Measurements from ENCODE around the gene CCT5.
"Not testable (repeated sequence)": the region's sequence is repeated elsewhere in the genome, so short reads cannot be mapped to it uniquely, and the experiment has no call there.

CCT5 gene

DNA sequence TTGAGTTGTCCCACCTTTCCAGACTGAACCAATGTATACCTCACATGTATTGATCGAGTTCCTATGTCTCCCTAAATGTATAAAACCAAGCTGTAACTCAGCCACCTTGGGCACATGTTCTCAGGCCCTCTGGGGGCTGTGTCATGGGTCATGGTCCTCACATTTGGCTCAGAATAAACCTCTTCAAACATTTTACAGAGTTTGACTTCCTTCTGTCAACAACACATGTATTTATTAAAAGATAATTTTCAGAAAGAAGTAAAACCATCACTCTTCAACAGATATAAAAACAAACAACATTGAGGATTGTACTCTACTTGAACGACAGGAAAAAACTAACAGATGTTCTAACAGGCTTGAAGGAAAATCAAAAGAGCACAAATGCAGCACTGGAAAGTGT, 53.1 kb downstream of the CCT5 start:
- no peak for DNase-seq

DNA sequence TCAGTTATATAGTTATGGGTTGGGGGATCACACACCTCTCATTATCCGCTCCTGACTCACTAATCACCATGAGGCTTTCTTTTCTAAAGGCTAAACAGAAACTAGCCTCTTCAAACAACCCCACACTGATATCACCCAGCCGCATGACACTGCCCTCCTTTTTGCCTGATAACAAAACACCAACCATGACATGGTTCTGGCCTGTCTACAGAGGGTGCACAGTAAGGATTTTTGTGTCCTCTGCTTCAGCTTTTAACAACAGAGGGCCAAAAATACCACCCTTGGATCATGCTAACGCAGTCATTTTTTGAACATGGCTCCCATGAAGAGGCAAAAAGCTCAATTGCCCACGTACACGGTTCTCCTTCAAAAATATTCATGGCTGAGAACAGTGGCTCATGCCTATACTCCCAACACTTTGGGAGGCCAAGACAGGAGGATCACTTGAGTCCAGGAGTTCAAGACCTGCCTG, 53.7 kb downstream of the CCT5 start:
- no peak for DNase-seq

DNA sequence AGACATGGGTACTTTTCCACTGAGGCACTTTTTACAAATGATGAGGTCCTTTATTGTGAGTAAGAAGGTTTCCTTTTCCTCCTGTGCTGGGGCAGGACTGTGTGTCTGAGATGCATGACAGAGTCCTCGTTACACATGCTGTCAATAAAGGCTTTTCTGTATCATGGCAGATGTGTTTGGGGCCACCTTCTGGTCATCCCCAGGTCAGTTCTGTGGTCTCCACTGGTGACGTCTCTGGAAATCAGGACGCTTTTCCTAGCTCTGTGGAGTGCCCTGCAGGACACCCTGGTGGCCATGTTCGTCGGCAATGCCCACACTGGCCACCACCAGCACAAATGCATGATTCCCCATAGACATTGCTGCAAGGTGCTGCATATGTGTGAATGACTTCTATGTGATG, 54.9 kb downstream of the CCT5 start:
- DNase-seq: no peak

DNA sequence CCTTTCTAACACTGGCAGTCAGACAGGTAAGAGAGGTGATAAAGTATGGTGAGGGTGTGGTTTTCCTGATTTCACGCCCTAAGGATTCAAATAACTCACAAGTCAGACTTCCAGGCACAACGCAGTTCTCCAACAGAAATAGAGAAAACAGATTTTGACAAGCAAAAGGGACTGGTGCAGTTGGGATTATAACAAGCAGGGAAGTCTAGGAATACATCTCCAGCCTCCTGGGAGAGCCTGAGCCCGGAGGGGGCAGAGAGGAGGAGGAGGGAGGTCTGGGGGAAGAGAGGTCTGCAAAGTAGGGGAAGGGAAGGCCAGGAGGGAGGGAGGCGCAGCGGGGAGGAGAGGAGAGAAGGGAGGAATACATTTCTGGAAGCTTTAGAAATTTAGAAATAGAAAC, 56.0 kb downstream of the CCT5 start:
- DNase-seq: no peak

DNA sequence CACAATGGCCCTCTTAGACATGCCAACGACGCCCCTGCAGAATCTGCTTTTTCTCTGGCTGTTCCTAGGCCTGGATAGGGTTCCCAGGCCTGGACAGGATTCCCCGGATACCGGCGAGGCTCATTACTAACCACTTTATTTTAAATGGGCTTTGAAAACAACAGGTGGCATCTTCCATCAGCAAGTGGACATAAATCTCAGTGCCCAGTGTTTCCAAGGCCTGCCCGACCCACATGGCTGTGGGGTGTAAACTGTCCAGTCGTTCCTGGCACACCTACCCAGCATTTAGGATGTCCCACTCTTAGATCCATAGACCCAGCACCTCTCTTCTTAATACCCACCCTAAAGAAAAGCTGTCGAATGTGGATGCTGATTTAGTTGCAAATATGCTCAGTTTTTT, 56.7 kb downstream of the CCT5 start:
- no peak for DNase-seq

DNA sequence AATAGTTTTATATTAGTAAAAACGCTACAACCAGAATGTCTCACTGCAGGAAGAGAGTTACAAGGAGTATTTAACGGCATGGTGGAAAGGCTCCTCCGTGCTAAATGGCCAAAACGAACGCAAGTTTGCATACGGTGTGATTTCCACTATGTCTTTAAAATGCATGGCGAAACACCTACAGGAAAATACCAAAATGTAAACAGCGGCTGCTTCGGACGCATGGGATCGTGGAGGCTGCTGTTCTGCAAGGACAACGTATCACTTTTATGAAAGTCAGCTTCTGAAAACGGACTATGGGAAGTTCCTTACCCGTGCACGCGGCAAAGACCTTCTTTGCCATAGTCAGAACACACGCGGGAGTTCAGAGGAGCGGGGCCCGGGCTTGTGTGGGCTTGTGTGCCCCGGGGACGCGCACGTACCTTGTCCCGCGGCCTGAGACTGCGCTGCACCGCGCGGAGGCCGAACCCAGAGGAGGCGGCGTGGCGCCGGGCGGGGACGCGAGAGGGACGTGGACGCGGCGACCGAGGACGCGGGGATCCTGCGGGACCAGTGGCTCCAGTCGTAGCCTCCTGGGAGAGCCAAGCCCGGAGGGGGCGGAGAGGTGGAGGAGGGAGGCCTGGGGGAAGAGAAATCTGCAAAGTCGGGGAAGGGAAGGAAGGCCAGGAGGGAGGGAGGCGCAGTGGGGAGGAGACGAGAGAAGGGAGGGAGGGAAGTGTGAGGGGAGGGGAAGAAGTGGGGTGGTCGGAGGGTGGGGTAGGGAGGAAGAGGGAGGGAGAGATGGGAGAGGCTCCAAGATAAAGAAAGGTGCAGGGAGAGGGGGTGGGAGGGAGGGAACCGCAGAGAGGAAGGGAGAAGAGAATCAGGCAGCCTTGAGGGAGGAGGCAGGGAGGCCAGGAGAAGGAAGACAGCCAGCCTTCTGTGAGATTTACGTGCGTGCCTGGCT, 57.4 kb downstream of the CCT5 start, which contains the start of gene CMBL:
CMBL (minus strand) TSS at position 697 of the 943 bp plus-strand sequence. CDS start 17,140 bp downstream, outside the sequence.
- DNase-seq: peak; percentile 55

DNA sequence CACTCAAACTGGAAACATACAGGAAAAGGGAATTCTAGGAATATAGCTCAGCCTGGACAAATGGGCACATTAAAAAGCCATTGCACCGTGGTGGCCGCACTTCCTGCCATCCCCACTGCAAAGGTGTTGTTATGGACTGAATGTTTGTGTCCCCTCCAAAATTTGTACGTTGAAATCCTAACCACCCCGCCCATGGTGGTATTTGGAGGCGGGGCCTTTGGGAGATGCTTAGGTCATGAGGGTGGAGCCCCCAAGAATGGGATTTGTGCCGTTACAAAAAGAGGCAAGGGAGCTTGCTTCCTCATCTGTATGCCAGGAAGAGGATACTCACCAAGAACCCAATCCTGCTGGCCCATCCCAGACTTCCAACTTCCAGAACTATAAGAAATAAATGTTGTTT, 58.8 kb downstream of the CCT5 start:
- no peak for DNase-seq

DNA sequence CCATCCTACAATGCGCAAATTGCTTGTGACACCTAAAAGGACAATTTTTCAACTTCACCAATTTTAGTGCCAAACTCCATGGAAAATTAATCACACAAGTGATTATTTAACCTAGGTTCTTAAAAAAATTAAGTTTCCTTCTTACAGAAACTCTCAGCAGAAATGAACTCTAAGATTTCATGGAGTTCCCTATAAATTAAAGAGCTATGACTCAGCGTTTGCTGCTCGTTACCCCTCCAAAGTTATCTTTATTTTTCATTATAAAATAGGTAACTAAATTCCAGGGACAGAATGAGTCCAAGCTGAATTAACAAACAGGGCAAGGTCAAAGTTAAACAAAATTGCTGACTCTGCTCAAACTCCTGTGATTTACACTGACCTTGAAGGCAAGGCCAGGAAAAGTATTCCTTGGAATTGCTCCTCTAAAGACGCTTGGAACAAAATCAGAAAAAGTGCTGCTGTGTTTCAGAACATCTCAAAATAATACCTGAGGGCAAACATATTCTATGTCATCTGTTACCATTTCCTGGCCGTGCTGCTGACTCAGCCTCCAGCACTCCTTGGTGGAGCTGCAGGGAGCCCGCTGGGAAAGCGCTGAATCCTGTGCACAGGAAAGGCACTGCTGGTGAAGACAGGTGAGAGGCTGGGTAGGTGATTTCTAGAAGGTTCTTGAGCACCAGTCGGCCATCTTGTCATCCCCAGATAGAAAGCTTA, 60.1 kb downstream of the CCT5 start:
- DNase-seq: no peak

DNA sequence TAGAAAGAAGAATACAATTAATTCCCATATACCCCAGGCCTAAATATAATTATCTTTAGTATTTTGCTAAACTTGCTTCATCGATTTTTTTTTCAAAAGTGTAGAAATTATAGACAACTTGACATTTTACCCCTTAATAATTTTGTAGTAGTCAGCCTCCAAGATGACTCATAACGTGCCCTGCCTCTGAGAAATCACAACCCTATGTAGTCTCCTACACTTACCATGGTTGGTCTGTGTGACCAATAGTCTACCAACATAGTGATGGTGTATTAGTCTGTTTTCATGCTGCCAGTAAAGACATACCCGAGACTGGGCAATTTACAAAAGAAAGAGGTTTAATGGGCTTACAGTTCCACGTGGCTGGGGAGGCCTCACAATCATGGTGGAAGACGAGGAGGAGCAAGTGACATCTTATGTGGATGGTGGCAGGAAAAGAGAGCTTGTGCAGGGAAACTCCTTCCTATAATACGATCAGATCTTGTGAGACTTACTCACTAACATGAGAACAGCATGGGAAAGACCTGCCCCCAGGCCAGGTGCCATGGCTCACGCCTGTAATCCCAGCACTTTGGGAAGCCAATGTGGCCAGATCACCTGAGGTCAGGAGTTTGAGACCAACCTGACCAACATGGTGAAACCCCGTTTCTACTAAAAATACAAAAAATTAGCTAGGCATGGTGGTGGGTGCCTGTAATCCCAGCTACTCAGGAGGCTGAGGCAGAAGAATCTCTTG, 60.9 kb downstream of the CCT5 start:
- DNase-seq: not testable (repeated sequence)

DNA sequence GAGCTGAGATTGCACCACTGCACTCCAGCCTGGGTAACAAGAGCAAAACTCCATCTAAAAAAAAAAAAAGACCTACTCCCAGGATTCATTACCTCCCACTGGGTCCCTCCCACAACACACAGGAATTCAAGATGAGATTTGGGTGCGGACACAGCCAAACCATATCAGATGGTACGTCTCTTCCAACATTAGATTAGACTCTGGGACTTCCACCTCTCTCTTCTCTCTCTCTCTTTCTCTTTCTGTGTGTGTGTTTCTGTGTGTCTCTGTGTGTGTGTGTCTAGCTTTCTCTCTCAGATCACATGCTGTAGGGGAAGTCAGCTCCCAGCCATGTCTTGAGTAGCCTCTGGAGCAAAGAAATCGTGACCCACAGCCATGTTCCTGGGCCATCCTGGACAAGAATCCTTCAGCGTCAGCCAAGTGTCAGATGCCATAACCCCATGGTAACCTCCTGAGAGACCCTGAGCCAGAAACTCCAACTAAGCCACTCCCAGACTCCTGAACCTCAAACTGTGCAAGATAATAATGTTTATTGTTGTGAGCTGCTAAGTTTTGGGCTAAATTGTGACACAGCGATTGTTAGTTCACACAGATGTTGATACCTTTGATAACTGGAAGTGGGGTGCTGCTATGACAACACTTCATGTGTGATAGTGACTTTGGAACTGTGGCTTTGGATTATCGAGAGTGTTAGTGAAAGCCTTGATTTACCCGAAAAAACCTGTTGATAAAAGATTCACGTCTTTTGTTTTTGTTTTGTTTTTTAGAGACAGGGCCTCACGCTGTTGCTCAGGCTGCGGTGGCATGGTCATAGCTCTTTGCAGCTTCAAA, 61.7 kb downstream of the CCT5 start:
- DNase-seq: no peak

DNA sequence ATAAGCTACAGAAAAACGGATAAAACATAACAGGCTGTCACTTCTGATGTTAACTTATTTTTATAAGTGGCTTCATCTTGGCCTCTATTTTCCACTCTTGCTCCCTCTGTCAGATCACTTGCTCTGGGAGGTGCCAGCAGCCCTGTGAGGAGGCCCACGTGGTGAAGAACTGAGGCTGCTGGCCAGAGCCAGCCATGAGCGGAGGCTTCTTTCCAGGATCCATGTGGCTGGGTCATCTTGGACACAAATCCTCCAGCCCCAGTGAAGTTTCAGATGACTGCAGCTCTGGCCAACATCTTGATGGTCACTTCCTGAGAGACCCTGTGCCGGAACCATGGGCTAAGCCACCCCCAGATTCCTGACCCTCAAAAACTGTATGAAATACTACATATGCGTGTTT, 65.1 kb downstream of the CCT5 start:
- no peak for DNase-seq

All from fibroblast of skin of abdomen (primary cell).